K562 (cell line): ENCODE measurements around the gene HMBS. TPM values are rescaled to one million over a fixed set of nuclear protein-coding genes. Genes with fewer than 3 reads are reported as not detected.
"Not testable (repeated sequence)": the region's sequence is repeated elsewhere in the genome, so short reads cannot be mapped to it uniquely, and the experiment has no call there.

Experiments
- ATAC-seq: fragments of 200-7000 bp; cut with Tn5 transposase; 3 replicates; pipeline ENCODE4 v1.9.1; 2020; ENCODE audit warnings: moderate library complexity
- BruUV-seq: library from RNA; stranded (reverse); fragments of 400-500 nt; replicated peaks from 2 replicates; lab custom pipeline; 2021; lab: Mats Ljungman, UMichigan
- CTCF ChIA-PET: fragments of 300-600 bp; formaldehyde crosslinking; extraction: SDS; loops from one replicate; lab custom pipeline; 2021; ENCODE audit warnings: low intra/inter-chr PET ratio; lab: Yijun Ruan, JAX
- POLR2A ChIA-PET: fragments of 300-600, 350-650 bp; sonication (Branson Sonifier 250); formaldehyde crosslinking; extraction: SDS; loops from one replicate; lab custom pipeline; 2021; ENCODE audit warnings: antibody characterized with exemption, inconsistent platforms; lab: Yijun Ruan, JAX
- DNase-seq, 4 experiments: peaks; one replicate each; pipeline versions ENCODE4 v3.0.0 to v3.0.0-alpha.2; 2011 to 2018; ENCODE audit warnings: low spot score in 3 of 4, mixed read lengths in 3 of 4; ENCODE audit errors: extremely low read depth in 1 of 4
- FAIRE-seq: peaks from 2 replicates; lab custom pipeline; 2011; peaks lifted over from hg19 to GRCh38; lab: Jason Lieb, UNC
- H2AFZ ChIP-seq: 2 replicates; pipeline ENCODE4 v1.6.0; 2011; ENCODE audit warnings: low read depth, low read length, control low read depth, inconsistent platforms
- H3K27ac ChIP-seq: fragments of 200-600 bp; 3 replicates; pipeline ENCODE4 v1.8.0; 2011; ENCODE audit warnings: low read depth, mild to moderate bottlenecking, control low read depth, inconsistent platforms, low read length, moderate library complexity, mixed read lengths; ENCODE audit errors: extremely low read depth
- H3K27me3 ChIP-seq, 2 experiments: fragments of 300-600 bp in 1 of 2; 2 replicates in 1 of 2; 3 replicates in 1 of 2; pipeline versions ENCODE4 v1.6.0 to v1.8.0; 2011; ENCODE audit warnings: inconsistent platforms in 2 of 2, low read length in 2 of 2, mild to moderate bottlenecking in 1 of 2, mixed read lengths in 1 of 2, moderate library complexity in 1 of 2; ENCODE audit not compliant: control insufficient read depth in 2 of 2, insufficient read depth in 2 of 2
- H3K36me3 ChIP-seq: fragments of 300-600 bp; 3 replicates; pipeline ENCODE4 v1.8.0; 2011; ENCODE audit warnings: mild to moderate bottlenecking, low read length, inconsistent platforms; ENCODE audit not compliant: control insufficient read depth, insufficient read depth
- H3K4me1 ChIP-seq, 2 experiments: fragments of 200-600 bp in 1 of 2; replicated peaks in 1 of 2; 2 replicates in 1 of 2; 3 replicates in 1 of 2; pipeline versions ENCODE4 v1.5.1 to v1.8.0; 2011; ENCODE audit warnings: inconsistent platforms in 2 of 2, low read length in 2 of 2, mild to moderate bottlenecking in 1 of 2, mixed read lengths in 1 of 2, moderate library complexity in 1 of 2; ENCODE audit not compliant: control insufficient read depth in 2 of 2, insufficient read depth in 2 of 2
- H3K4me2 ChIP-seq: 2 replicates; pipeline ENCODE4 v1.6.1; 2011; ENCODE audit warnings: low read length, control low read depth, inconsistent platforms, mixed read lengths; ENCODE audit not compliant: insufficient read depth
- H3K4me3 ChIP-seq: fragments of 200-600 bp; sonication (generic), shearing (Covaris generic); 2 replicates; pipeline ENCODE4 v1.5.1; 2016; ENCODE audit warnings: control low read depth, inconsistent platforms
- H3K79me2 ChIP-seq: fragments of 200-600 bp; 3 replicates; pipeline ENCODE4 v1.8.0; 2011; ENCODE audit warnings: low read length, inconsistent platforms; ENCODE audit not compliant: control insufficient read depth, insufficient read depth
- H3K9ac ChIP-seq, 2 experiments: 2 replicates each; pipeline versions ENCODE4 v1.6.0 to v1.6.1; 2011; ENCODE audit warnings: low read depth in 2 of 2, low read length in 2 of 2, control low read depth in 1 of 2, inconsistent platforms in 1 of 2, mild to moderate bottlenecking in 1 of 2, mixed read lengths in 1 of 2; ENCODE audit not compliant: insufficient read depth in 1 of 2
- H3K9me1 ChIP-seq: one replicate; pipeline ENCODE4 v1.6.0; 2011; ENCODE audit warnings: inconsistent platforms, mild to moderate bottlenecking, low read length, moderate library complexity; ENCODE audit not compliant: control insufficient read depth, insufficient read depth
- H3K9me3 ChIP-seq: replicated peaks from 2 replicates; pipeline ENCODE4 v1.5.1; 2011; ENCODE audit warnings: low read depth, low read length, inconsistent platforms; ENCODE audit not compliant: control insufficient read depth, insufficient read depth
- H4K20me1 ChIP-seq: replicated peaks from 2 replicates; pipeline ENCODE4 v1.6.1; 2011; ENCODE audit warnings: low read length, inconsistent platforms, mixed read lengths; ENCODE audit not compliant: control insufficient read depth, insufficient read depth
- SLC30A9 ChIP-seq: fragments of 250-450 bp; sonication (Bioruptor Pico); IDR thresholded peaks from 2 replicates; pipeline ENCODE4 v1.8.0; 2022; ENCODE audit warnings: mild to moderate bottlenecking, moderate library complexity
- SOX6 ChIP-seq: fragments of 450-650 bp; IDR thresholded peaks from 2 replicates; pipeline ENCODE4 v1.6.1; 2014; ENCODE audit warnings: mild to moderate bottlenecking
- ZFX ChIP-seq: sonication (generic); formaldehyde crosslinking; IDR thresholded peaks from 2 replicates; pipeline ENCODE4 v1.8.0; 2022; ENCODE audit warnings: mild to moderate bottlenecking, missing genetic modification reagents, moderate library complexity
- WGBS: fragments of 100-300 bp; shearing (Covaris generic); methylation state at CpG from one replicate; pipeline ENCODE4 v1.1.6; 2016; ENCODE audit warnings: low coverage, mixed read lengths; ENCODE audit not compliant: insufficient coverage; ENCODE audit errors: missing lambda C conversion rate; 5-methylcytosine and 5-hydroxymethylcytosine counted together
- in situ Hi-C: fragments of 300-500 bp; cut with MboI; formaldehyde crosslinking; loops from 4 replicates; pipeline ENCODE4 v1.15.0; 2018; ENCODE audit warnings: inconsistent platforms, mixed read lengths
- intact Hi-C: fragments of 100-400 bp; cut with micrococcal nuclease; formaldehyde crosslinking; loops from 2 replicates; pipeline ENCODE4 v1.14.2; 2022
- polyA plus RNA-seq, 8 experiments: library from polyadenylated mRNA; depleted of rRNA in 4 of 8; stranded (reverse) in 5 of 8; unstranded in 3 of 8; fragments of >200 nt; fragmentation: Nextera tagmentation in 2 of 8; fragmentation: Illumina TruSeq in 1 of 8; extraction: Ambion mirVana in 2 of 8; extraction: Trizol in 1 of 8; gene quantifications; 2 replicates each; pipeline versions ENCODE4 v1.2.1 to v1.2.3, GENCODE V29; 2011 to 2014; ENCODE audit warnings: inconsistent platforms in 1 of 8, missing spikeins in 1 of 8
- total RNA-seq, 7 experiments: library from RNA; depleted of rRNA in 6 of 7; stranded (reverse); fragments of >200 nt in 6 of 7; fragmentation: Illumina TruSeq in 2 of 7; extraction: Trizol in 2 of 7; gene quantifications; 2 replicates each; pipeline versions ENCODE4 v1.2.1 to v1.2.3, GENCODE V29; 2011 to 2021; ENCODE audit warnings: low replicate concordance in 1 of 7
- TF ChIP-seq, protein P1 (sequence below): fragments of 450-650 bp; IDR thresholded peaks from 2 replicates; pipeline ENCODE4 v1.6.1; 2016; ENCODE audit warnings: low read depth, mild to moderate bottlenecking, moderate library complexity

HMBS gene
- total and polyA plus RNA-seq, 9 of the 15 experiments (the other 6 are each of a cell fraction or from before 2014, with no cell fraction given): 56.9 to 385 (median 286) TPM

DNA sequence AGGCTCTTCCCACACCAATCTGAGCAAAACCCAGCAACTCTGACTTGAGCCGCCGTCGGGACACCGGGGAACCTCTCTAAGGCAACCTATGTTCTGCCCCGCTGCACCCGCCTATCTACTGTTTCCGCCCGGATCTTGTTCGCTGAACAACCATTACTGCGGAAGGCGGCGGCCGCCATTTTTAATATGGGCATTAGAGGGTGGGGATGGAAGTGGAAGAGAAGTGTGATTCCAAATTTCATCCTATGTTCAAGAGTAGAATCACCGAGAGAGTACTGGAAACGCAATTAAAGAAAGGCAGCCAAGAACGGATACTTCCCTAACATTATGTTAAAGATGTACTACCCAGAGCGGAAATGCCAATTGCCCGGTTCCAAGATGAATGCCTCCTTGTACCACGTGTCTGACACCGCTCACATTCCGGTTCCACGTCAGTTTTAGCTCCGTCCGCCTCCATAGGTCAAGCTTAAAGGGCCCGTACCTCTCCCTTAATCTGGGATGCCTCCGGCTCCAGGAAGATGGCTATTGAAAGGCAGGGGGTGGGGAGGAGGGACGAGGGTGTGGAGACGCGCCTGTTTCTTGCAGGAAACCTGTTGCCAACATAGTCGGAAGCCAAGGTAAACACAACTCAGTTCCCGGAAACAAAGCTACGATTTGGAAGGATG, 17.2 kb downstream of the HMBS start, which contains the start of gene DPAGT1 (continued):
- TF ChIP-seq, protein P1, sequence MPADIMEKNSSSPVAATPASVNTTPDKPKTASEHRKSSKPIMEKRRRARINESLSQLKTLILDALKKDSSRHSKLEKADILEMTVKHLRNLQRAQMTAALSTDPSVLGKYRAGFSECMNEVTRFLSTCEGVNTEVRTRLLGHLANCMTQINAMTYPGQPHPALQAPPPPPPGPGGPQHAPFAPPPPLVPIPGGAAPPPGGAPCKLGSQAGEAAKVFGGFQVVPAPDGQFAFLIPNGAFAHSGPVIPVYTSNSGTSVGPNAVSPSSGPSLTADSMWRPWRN: 0 out of 2 replicates have a peak, but pooled peaks have one; percentile 38
- TF ChIP-seq SLC30A9 (CRISPR knock-in tag) (no peak), SOX6 (no peak)
- TF ChIP-seq, all 486 proteins: peak for 163

DNA sequence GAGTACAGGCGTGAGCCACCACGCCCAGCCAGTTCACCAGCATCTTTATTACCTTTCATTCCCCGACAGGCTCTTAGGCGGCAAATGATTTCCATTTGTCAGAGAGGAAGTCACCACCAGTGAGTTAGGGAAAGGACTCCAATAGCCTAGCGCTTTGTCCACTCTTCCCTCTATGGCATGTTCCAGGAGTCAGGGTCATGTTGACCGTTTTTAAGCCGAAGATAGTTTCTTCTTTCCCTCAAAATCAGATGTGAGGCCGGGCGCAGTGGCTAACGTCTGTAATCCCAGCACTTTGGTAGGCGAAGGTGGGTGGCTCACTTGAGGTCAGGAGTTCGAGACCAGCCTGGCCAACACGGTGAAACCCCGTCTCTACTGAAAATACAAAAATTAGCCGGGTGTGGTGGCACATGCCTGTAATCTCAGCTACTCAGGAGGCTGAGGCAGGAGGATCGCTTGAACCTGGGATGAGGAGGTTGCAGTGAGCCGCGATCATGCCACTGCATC, 18.5 kb downstream of the HMBS start:
- H3K27me3 ChIP-seq, H4K20me1 ChIP-seq, ATAC-seq: not testable (repeated sequence)
- 87% methylated on average over 16 of the region's 18 CpGs for WGBS
- Histone ChIP-seq H3K79me2 (peaks cover 47% of the 10 kb centered on the region), H3K9ac (peak overlapping the region in 1 of 2 experiments; percentile 72; a peak in 2 of 4 replicates), H2AFZ (0 out of 2 replicates have a peak overlapping the region, but pooled peaks have one; percentile 14)
- TF ChIP-seq ZFX (CRISPR knock-in tag): 0 out of 2 replicates have a peak, but pooled peaks have one; percentile 17
- TF ChIP-seq, all 486 proteins: peak for 1; not testable (repeated sequence) for 485
- BruUV-seq, CTCF ChIA-PET, H3K9me1 ChIP-seq, H3K9me3 ChIP-seq, H3K4me3 ChIP-seq, H3K4me2 ChIP-seq, FAIRE-seq, DNase-seq: not testable (repeated sequence)
- peaks cover 36 to 50% of the 10 kb centered on the region in 2 experiments for H3K4me1 ChIP-seq
- peaks cover 17% of the 10 kb centered on the region for H3K36me3 ChIP-seq
- peak overlapping the region; percentile 31; the same call in 1 of the 3 replicates for H3K27ac ChIP-seq
- POLR2A ChIA-PET: interaction anchor here (0.9 to 1.7 kb wide), 6 partner anchors 9 to 235 kb away, joined by 3 to 7 read pairs (median 4); no protein-coding TSS in a partner anchor
- intact Hi-C loops: loop anchor here (2.0 to 5.0 kb wide), 5 partner anchors 18 to 220 kb away; partner anchors contain the start of genes HINFP, RPS25 and TRAPPC4
- in situ Hi-C loops: loop anchor here (5.0 kb wide), 1 partner anchor 94 kb away; no protein-coding TSS in a partner anchor
